K562 (cell line): ENCODE data around the gene SPOCK2. TPM values are rescaled to one million over a fixed set of nuclear protein-coding genes. Genes with fewer than 3 reads are reported as not detected.

ENCODE experiments used
- ATAC-seq: fragments of 200-7000 bp; cut with Tn5 transposase; 3 replicates; pipeline ENCODE4 v1.9.1; 2020; ENCODE audit warnings: moderate library complexity
- BruUV-seq: library from RNA; stranded (reverse); fragments of 400-500 nt; replicated peaks from 2 replicates; lab custom pipeline; 2021; lab: Mats Ljungman, UMichigan
- CTCF ChIA-PET: fragments of 300-600 bp; formaldehyde crosslinking; extraction: SDS; loops from one replicate; lab custom pipeline; 2021; ENCODE audit warnings: low intra/inter-chr PET ratio; lab: Yijun Ruan, JAX
- POLR2A ChIA-PET: fragments of 300-600, 350-650 bp; sonication (Branson Sonifier 250); formaldehyde crosslinking; extraction: SDS; loops from one replicate; lab custom pipeline; 2021; ENCODE audit warnings: antibody characterized with exemption, inconsistent platforms; lab: Yijun Ruan, JAX
- DNase-seq, 4 experiments: peaks; one replicate each; pipeline versions ENCODE4 v3.0.0 to v3.0.0-alpha.2; 2011 to 2018; ENCODE audit warnings: low spot score in 3 of 4, mixed read lengths in 3 of 4; ENCODE audit errors: extremely low read depth in 1 of 4
- FAIRE-seq: peaks from 2 replicates; lab custom pipeline; 2011; peaks lifted over from hg19 to GRCh38; lab: Jason Lieb, UNC
- H2AFZ ChIP-seq: 2 replicates; pipeline ENCODE4 v1.6.0; 2011; ENCODE audit warnings: low read depth, low read length, control low read depth, inconsistent platforms
- H3K27ac ChIP-seq: fragments of 200-600 bp; 3 replicates; pipeline ENCODE4 v1.8.0; 2011; ENCODE audit warnings: low read depth, mild to moderate bottlenecking, control low read depth, inconsistent platforms, low read length, moderate library complexity, mixed read lengths; ENCODE audit errors: extremely low read depth
- H3K27me3 ChIP-seq, 2 experiments: fragments of 300-600 bp in 1 of 2; 2 replicates in 1 of 2; 3 replicates in 1 of 2; pipeline versions ENCODE4 v1.6.0 to v1.8.0; 2011; ENCODE audit warnings: inconsistent platforms in 2 of 2, low read length in 2 of 2, mild to moderate bottlenecking in 1 of 2, mixed read lengths in 1 of 2, moderate library complexity in 1 of 2; ENCODE audit not compliant: control insufficient read depth in 2 of 2, insufficient read depth in 2 of 2
- H3K36me3 ChIP-seq: fragments of 300-600 bp; 3 replicates; pipeline ENCODE4 v1.8.0; 2011; ENCODE audit warnings: mild to moderate bottlenecking, low read length, inconsistent platforms; ENCODE audit not compliant: control insufficient read depth, insufficient read depth
- H3K4me1 ChIP-seq, 2 experiments: fragments of 200-600 bp in 1 of 2; replicated peaks in 1 of 2; 2 replicates in 1 of 2; 3 replicates in 1 of 2; pipeline versions ENCODE4 v1.5.1 to v1.8.0; 2011; ENCODE audit warnings: inconsistent platforms in 2 of 2, low read length in 2 of 2, mild to moderate bottlenecking in 1 of 2, mixed read lengths in 1 of 2, moderate library complexity in 1 of 2; ENCODE audit not compliant: control insufficient read depth in 2 of 2, insufficient read depth in 2 of 2
- H3K4me2 ChIP-seq: 2 replicates; pipeline ENCODE4 v1.6.1; 2011; ENCODE audit warnings: low read length, control low read depth, inconsistent platforms, mixed read lengths; ENCODE audit not compliant: insufficient read depth
- H3K4me3 ChIP-seq: fragments of 200-600 bp; sonication (generic), shearing (Covaris generic); 2 replicates; pipeline ENCODE4 v1.5.1; 2016; ENCODE audit warnings: control low read depth, inconsistent platforms
- H3K79me2 ChIP-seq: fragments of 200-600 bp; 3 replicates; pipeline ENCODE4 v1.8.0; 2011; ENCODE audit warnings: low read length, inconsistent platforms; ENCODE audit not compliant: control insufficient read depth, insufficient read depth
- H3K9ac ChIP-seq, 2 experiments: 2 replicates each; pipeline versions ENCODE4 v1.6.0 to v1.6.1; 2011; ENCODE audit warnings: low read depth in 2 of 2, low read length in 2 of 2, control low read depth in 1 of 2, inconsistent platforms in 1 of 2, mild to moderate bottlenecking in 1 of 2, mixed read lengths in 1 of 2; ENCODE audit not compliant: insufficient read depth in 1 of 2
- H3K9me1 ChIP-seq: one replicate; pipeline ENCODE4 v1.6.0; 2011; ENCODE audit warnings: inconsistent platforms, mild to moderate bottlenecking, low read length, moderate library complexity; ENCODE audit not compliant: control insufficient read depth, insufficient read depth
- H3K9me3 ChIP-seq: replicated peaks from 2 replicates; pipeline ENCODE4 v1.5.1; 2011; ENCODE audit warnings: low read depth, low read length, inconsistent platforms; ENCODE audit not compliant: control insufficient read depth, insufficient read depth
- H4K20me1 ChIP-seq: replicated peaks from 2 replicates; pipeline ENCODE4 v1.6.1; 2011; ENCODE audit warnings: low read length, inconsistent platforms, mixed read lengths; ENCODE audit not compliant: control insufficient read depth, insufficient read depth
- ESRRB ChIP-seq: fragments of 250-450 bp; sonication (Bioruptor Pico); IDR thresholded peaks from 2 replicates; pipeline ENCODE4 v1.5.0; 2020; ENCODE audit warnings: mild to moderate bottlenecking, moderate library complexity, borderline replicate concordance
- HDGF ChIP-seq: fragments of 450-650 bp; IDR thresholded peaks from 2 replicates; pipeline ENCODE4 v1.6.1; 2016
- HSF4 ChIP-seq: fragments of 250-450 bp; sonication (Bioruptor Pico); IDR thresholded peaks from 2 replicates; pipeline ENCODE4 v2.1.2; 2022; ENCODE audit warnings: mild to moderate bottlenecking, moderate library complexity, borderline replicate concordance
- JUND ChIP-seq, 2 experiments: IDR thresholded peaks; 2 replicates in 1 of 2; 3 replicates in 1 of 2; pipeline ENCODE4 v1.6.1; 2011; ENCODE audit warnings: borderline replicate concordance in 2 of 2, low read depth in 2 of 2, low read length in 2 of 2, improper control_type of control experiment in 1 of 2, missing biosample characterization in 1 of 2, missing genetic modification characterization in 1 of 2, missing genetic modification reagents in 1 of 2
- NFIX ChIP-seq: fragments of 250-450 bp; sonication (Bioruptor Pico); IDR thresholded peaks from 2 replicates; pipeline ENCODE4 v1.4.0; 2020; ENCODE audit warnings: low read depth, mild to moderate bottlenecking, moderate library complexity
- PURB ChIP-seq: sonication (generic); formaldehyde crosslinking; IDR thresholded peaks from 2 replicates; pipeline ENCODE4 v1.9.0; 2021; ENCODE audit warnings: low read depth, mild to moderate bottlenecking, missing genetic modification reagents
- SRSF3 ChIP-seq: fragments of 200-400 bp; formaldehyde crosslinking; IDR thresholded peaks from 2 replicates; pipeline ENCODE4 v1.6.1; 2016; ENCODE audit warnings: mild to moderate bottlenecking, low read length, moderate library complexity; ENCODE audit not compliant: insufficient read depth
- THRAP3 ChIP-seq: fragments of 450-650 bp; IDR thresholded peaks from 2 replicates; pipeline ENCODE4 v1.6.1; 2016; ENCODE audit warnings: mild to moderate bottlenecking, inconsistent platforms, borderline replicate concordance
- ZFX ChIP-seq: sonication (generic); formaldehyde crosslinking; IDR thresholded peaks from 2 replicates; pipeline ENCODE4 v1.8.0; 2022; ENCODE audit warnings: mild to moderate bottlenecking, missing genetic modification reagents, moderate library complexity
- ZNF282 ChIP-seq: sonication (generic); formaldehyde crosslinking; IDR thresholded peaks from 2 replicates; pipeline ENCODE4 v1.8.1; 2023; ENCODE audit warnings: missing genetic modification reagents
- WGBS: fragments of 100-300 bp; shearing (Covaris generic); methylation state at CpG from one replicate; pipeline ENCODE4 v1.1.6; 2016; ENCODE audit warnings: low coverage, mixed read lengths; ENCODE audit not compliant: insufficient coverage; ENCODE audit errors: missing lambda C conversion rate; 5-methylcytosine and 5-hydroxymethylcytosine counted together
- in situ Hi-C: fragments of 300-500 bp; cut with MboI; formaldehyde crosslinking; loops from 4 replicates; pipeline ENCODE4 v1.15.0; 2018; ENCODE audit warnings: inconsistent platforms, mixed read lengths
- intact Hi-C: fragments of 100-400 bp; cut with micrococcal nuclease; formaldehyde crosslinking; loops from 2 replicates; pipeline ENCODE4 v1.14.2; 2022
- polyA plus RNA-seq, 8 experiments: library from polyadenylated mRNA; depleted of rRNA in 4 of 8; stranded (reverse) in 5 of 8; unstranded in 3 of 8; fragments of >200 nt; fragmentation: Nextera tagmentation in 2 of 8; fragmentation: Illumina TruSeq in 1 of 8; extraction: Ambion mirVana in 2 of 8; extraction: Trizol in 1 of 8; gene quantifications; 2 replicates each; pipeline versions ENCODE4 v1.2.1 to v1.2.3, GENCODE V29; 2011 to 2014; ENCODE audit warnings: inconsistent platforms in 1 of 8, missing spikeins in 1 of 8
- total RNA-seq, 7 experiments: library from RNA; depleted of rRNA in 6 of 7; stranded (reverse); fragments of >200 nt in 6 of 7; fragmentation: Illumina TruSeq in 2 of 7; extraction: Trizol in 2 of 7; gene quantifications; 2 replicates each; pipeline versions ENCODE4 v1.2.1 to v1.2.3, GENCODE V29; 2011 to 2021; ENCODE audit warnings: low replicate concordance in 1 of 7

SPOCK2 gene
- total and polyA plus RNA-seq, 9 of the 15 experiments (the other 6 are each of a cell fraction or from before 2014, with no cell fraction given), result 0.04 to 0.86 (median 0.11) TPM; not detected in 2

- no peak overlapping the region for H3K27ac ChIP-seq
- no peak for DNase-seq
- no peak overlapping the region for H3K4me3 ChIP-seq
- CTCF ChIA-PET, result no interaction called here
- H3K36me3 ChIP-seq, result peaks cover 5% of the 10 kb centered on the region; the same call in 1 of the 3 replicates
- no peak overlapping the region for H2AFZ ChIP-seq
- in situ Hi-C loops, result no loop called here
- H3K4me2 ChIP-seq, result no peak overlapping the region
- no peaks in the 10 kb centered on the region for H4K20me1 ChIP-seq
- TF ChIP-seq PURB (CRISPR knock-in tag) (no peak), ESRRB (CRISPR knock-in tag) (no peak), ZFX (no peak), JUND (IDR thresholded peaks at IDR 0.05; ENCODE audit: borderline replicate concordance, low read depth, low read length) (no peak), JUND (tag; IDR thresholded peaks at IDR 0.05; ENCODE audit: borderline replicate concordance, low read depth, low read length) (no peak), THRAP3 (no peak), HDGF (no peak), NFIX (CRISPR knock-in tag) (no peak), SRSF3 (no peak), ZNF282 (no peak), HSF4 (CRISPR knock-in tag) (no peak)
- no peak for FAIRE-seq
- H3K79me2 ChIP-seq, result no peaks in the 10 kb centered on the region
- no TSS peak for BruUV-seq
- intact Hi-C loops, result no loop called here
- ATAC-seq, result no peak
- H3K9me3 ChIP-seq, result no peaks in the 10 kb centered on the region
- POLR2A ChIA-PET, result interaction anchor here (0.7 to 1.2 kb wide), 3 partner anchors 10 to 110 kb away, joined by 3 to 6 read pairs (median 4); no protein-coding TSS in a partner anchor
- 49% methylated on average over 2 of the region's 2 CpGs for WGBS
- H3K9ac ChIP-seq, result no peak overlapping the region
- H3K9me1 ChIP-seq, result no peaks in the 10 kb centered on the region
- no peaks in the 10 kb centered on the region for H3K4me1 ChIP-seq
- no peaks in the 10 kb centered on the region for H3K27me3 ChIP-seq
Observed at GRCh38 chr10:72106896-72107295, 18.5 kb upstream of the SPOCK2 start.
